ENCODE data around the gene ADAM29. TPM values are rescaled to one million over a fixed set of nuclear protein-coding genes. Genes with fewer than 3 reads are reported as not detected.
"Not testable (repeated sequence)": the region's sequence is repeated elsewhere in the genome, so short reads cannot be mapped to it uniquely, and the experiment has no call there.

Gene ADAM29
- polyA plus RNA-seq, 3 donors: not detected

DNA sequence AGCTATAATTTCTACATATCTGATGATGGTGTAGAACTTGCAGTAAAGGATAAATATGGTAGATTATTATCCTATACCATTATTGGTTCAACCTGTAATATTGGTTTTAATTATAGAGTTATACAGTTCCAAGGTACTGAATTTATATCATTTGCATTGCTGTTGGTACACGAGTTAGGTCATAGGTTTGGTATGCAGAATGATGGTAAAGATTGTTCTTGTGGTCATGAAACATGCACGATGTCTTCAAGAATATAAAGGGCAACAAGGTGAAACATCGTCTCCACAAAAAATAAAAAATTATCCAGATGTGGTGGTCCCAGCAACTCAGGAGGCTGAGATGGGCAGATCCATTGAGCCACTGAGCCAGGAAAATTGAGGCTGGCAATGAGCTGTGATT, 99.6 kb downstream of the ADAM29 start:
- no peaks in the 10 kb centered on the region for H3K79me2 ChIP-seq (ENCODE audit: insufficient read depth, low read length)
- no peak overlapping the region for H2AFZ ChIP-seq (ENCODE audit: insufficient read depth, low read depth, low read length, poor library complexity, severe bottlenecking)
- peaks cover 5 to 7% of the 10 kb centered on the region in 2 donors for H3K9me3 ChIP-seq (replicated peaks in 1 of 2; ENCODE audit: control insufficient read depth in 1 of 2, insufficient read depth in 1 of 2, low read length in 2 of 2)
- Mint-ChIP-seq H3K4me1 (no peaks in the 10 kb centered on the region), H3K4me3 (no peak overlapping the region), H3K36me3 (no peaks in the 10 kb centered on the region), H3K27me3 (ENCODE audit: low read depth in 3 of 3) (no peaks in the 10 kb centered on the region), H3K27ac (no peak overlapping the region), H3K9me3 (peaks cover 3 to 14% (median 5%) of the 10 kb centered on the region in 7 donors)
- no peak overlapping the region for H3K4me2 ChIP-seq (replicated peaks; ENCODE audit: extremely low read depth, low read length, poor library complexity, severe bottlenecking)
- no peak overlapping the region for H3K27ac ChIP-seq (ENCODE audit: low read depth in 1 of 2, low read length in 2 of 2)
- no CpG with 5 or more reads among the region's 3 CpGs for WGBS (ENCODE audit: insufficient coverage)
- intact Hi-C loops (cut with micrococcal nuclease): no loop called here
- no peaks in the 10 kb centered on the region for H3K27me3 ChIP-seq (ENCODE audit: control insufficient read depth in 2 of 2, insufficient read depth in 2 of 2, low read length in 2 of 2)
- no peaks in the 10 kb centered on the region for H3K4me1 ChIP-seq (ENCODE audit: control insufficient read depth in 1 of 2, insufficient read depth in 2 of 2, low read length in 2 of 2)
- H3K4me3 ChIP-seq (replicated peaks in 1 of 3; ENCODE audit: low read depth in 2 of 3, low read length in 3 of 3): no peak overlapping the region
- no peak for DNase-seq
- no peaks in the 10 kb centered on the region for H3K36me3 ChIP-seq (replicated peaks in 1 of 2; ENCODE audit: control insufficient read depth in 1 of 2, insufficient read depth in 2 of 2, low read length in 2 of 2)
- no peak overlapping the region for H3K9ac ChIP-seq (ENCODE audit: insufficient read depth, low read length, poor library complexity, severe bottlenecking)
- TF ChIP-seq, protein P1, sequence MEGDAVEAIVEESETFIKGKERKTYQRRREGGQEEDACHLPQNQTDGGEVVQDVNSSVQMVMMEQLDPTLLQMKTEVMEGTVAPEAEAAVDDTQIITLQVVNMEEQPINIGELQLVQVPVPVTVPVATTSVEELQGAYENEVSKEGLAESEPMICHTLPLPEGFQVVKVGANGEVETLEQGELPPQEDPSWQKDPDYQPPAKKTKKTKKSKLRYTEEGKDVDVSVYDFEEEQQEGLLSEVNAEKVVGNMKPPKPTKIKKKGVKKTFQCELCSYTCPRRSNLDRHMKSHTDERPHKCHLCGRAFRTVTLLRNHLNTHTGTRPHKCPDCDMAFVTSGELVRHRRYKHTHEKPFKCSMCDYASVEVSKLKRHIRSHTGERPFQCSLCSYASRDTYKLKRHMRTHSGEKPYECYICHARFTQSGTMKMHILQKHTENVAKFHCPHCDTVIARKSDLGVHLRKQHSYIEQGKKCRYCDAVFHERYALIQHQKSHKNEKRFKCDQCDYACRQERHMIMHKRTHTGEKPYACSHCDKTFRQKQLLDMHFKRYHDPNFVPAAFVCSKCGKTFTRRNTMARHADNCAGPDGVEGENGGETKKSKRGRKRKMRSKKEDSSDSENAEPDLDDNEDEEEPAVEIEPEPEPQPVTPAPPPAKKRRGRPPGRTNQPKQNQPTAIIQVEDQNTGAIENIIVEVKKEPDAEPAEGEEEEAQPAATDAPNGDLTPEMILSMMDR (IDR thresholded peaks at IDR 0.05): no peak
- no peaks in the 10 kb centered on the region for H4K20me1 ChIP-seq (ENCODE audit: insufficient read depth, low read length)

DNA sequence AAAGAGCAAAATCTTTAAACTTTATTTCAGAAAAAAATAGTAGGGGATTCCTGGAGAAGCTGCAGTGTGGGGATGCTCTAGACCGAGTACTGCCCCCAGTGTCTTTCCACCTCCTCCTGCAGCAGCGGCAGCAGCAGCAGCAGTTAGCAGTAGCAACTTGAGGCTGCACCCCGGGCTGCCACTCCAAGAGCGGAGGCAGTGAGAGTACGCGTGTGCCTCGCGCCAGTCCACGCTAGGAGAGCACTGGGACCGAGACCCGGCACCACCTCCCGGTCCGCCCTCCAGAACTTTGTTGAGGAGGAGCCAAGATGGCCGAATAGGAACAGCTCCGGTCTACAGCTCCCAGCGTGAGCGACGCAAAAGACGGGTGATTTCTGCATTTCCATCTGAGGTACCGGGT, 101.3 kb downstream of the ADAM29 start:
- DNase-seq; H3K36me3 Mint-ChIP-seq; H3K4me1 Mint-ChIP-seq; H3K9me3 ChIP-seq (replicated peaks in 1 of 2; ENCODE audit: control insufficient read depth in 1 of 2, insufficient read depth in 1 of 2, low read length in 2 of 2); H3K27me3 ChIP-seq (ENCODE audit: control insufficient read depth in 2 of 2, insufficient read depth in 2 of 2, low read length in 2 of 2); H3K4me3 Mint-ChIP-seq; H3K36me3 ChIP-seq (replicated peaks in 1 of 2; ENCODE audit: control insufficient read depth in 1 of 2, insufficient read depth in 2 of 2, low read length in 2 of 2); intact Hi-C loops (cut with micrococcal nuclease); H3K27ac Mint-ChIP-seq; H3K27ac ChIP-seq (ENCODE audit: low read depth in 1 of 2, low read length in 2 of 2); H3K9ac ChIP-seq (ENCODE audit: insufficient read depth, low read length, poor library complexity, severe bottlenecking); H3K79me2 ChIP-seq (ENCODE audit: insufficient read depth, low read length); H3K4me2 ChIP-seq (replicated peaks; ENCODE audit: extremely low read depth, low read length, poor library complexity, severe bottlenecking); H3K4me3 ChIP-seq (replicated peaks in 1 of 3; ENCODE audit: low read depth in 2 of 3, low read length in 3 of 3); H3K4me1 ChIP-seq (ENCODE audit: control insufficient read depth in 1 of 2, insufficient read depth in 2 of 2, low read length in 2 of 2); H4K20me1 ChIP-seq (ENCODE audit: insufficient read depth, low read length); H2AFZ ChIP-seq (ENCODE audit: insufficient read depth, low read depth, low read length, poor library complexity, severe bottlenecking); H3K27me3 Mint-ChIP-seq (ENCODE audit: low read depth in 3 of 3): not testable (repeated sequence)
- 96% methylated on average over 16 of the region's 20 CpGs for WGBS (ENCODE audit: insufficient coverage)
- H3K9me3 Mint-ChIP-seq: peaks cover 3 to 14% (median 5%) of the 10 kb centered on the region in 7 donors

Small RNA genes within 50 kb of the gene (small RNA-seq; reads per million reads assigned to genes)
- gene AC105914.1 (ENCODE audit: insufficient read length, low read depth): not detected

Other genes with a start within 250 kb of the ADAM29 start
- gene GLRA3, start 89.1 kb upstream of the ADAM29 start, polyA plus RNA-seq: not detected